GM23248 (cell line): Measurements from ENCODE around the gene TEX44. TPM values are rescaled to one million over a fixed set of nuclear protein-coding genes. Genes with fewer than 3 reads are reported as not detected.

Experiments used
- DNase-seq: peaks from one replicate; pipeline ENCODE4 v3.0.0-alpha.2; 2015
- H2AFZ ChIP-seq: fragments of 200-600 bp; sonication (generic); 2 replicates; pipeline ENCODE4 v1.6.1; 2016; ENCODE audit warnings: antibody characterized with exemption
- H3F3A ChIP-seq: fragments of 200-600 bp; sonication (generic); 2 replicates; pipeline ENCODE4 v1.6.1; 2016; ENCODE audit warnings: mild to moderate bottlenecking, antibody characterized with exemption, mixed run types; ENCODE audit not compliant: insufficient read depth
- H3K27ac ChIP-seq: fragments of 200-600 bp; sonication (generic); 2 replicates; pipeline ENCODE4 v1.5.1; 2016; ENCODE audit warnings: mild to moderate bottlenecking
- H3K27me3 ChIP-seq: fragments of 200-600 bp; sonication (generic); replicated peaks from 2 replicates; pipeline ENCODE4 v1.6.1; 2016; ENCODE audit warnings: mild to moderate bottlenecking; ENCODE audit not compliant: insufficient read depth
- H3K36me3 ChIP-seq: fragments of 200-600 bp; sonication (generic); 2 replicates; pipeline ENCODE4 v1.6.1; 2016; ENCODE audit warnings: low read depth, mild to moderate bottlenecking
- H3K4me1 ChIP-seq: fragments of 200-600 bp; sonication (generic); 2 replicates; pipeline ENCODE4 v1.6.1; 2016; ENCODE audit warnings: mild to moderate bottlenecking; ENCODE audit not compliant: insufficient read depth
- H3K4me2 ChIP-seq: fragments of 200-600 bp; sonication (generic); one replicate; pipeline ENCODE4 v1.6.1; 2016; ENCODE audit warnings: mild to moderate bottlenecking; ENCODE audit not compliant: unreplicated experiment
- H3K4me3 ChIP-seq: fragments of 200-600 bp; sonication (generic); 2 replicates; pipeline ENCODE4 v1.5.1; 2016; ENCODE audit warnings: mild to moderate bottlenecking
- H3K79me2 ChIP-seq: fragments of 200-600 bp; sonication (generic); 2 replicates; pipeline ENCODE4 v1.6.1; 2016; ENCODE audit warnings: mild to moderate bottlenecking; ENCODE audit not compliant: insufficient read depth
- H3K9ac ChIP-seq: fragments of 200-600 bp; sonication (generic); 2 replicates; pipeline ENCODE4 v1.6.1; 2016; ENCODE audit warnings: mild to moderate bottlenecking
- H3K9me2 ChIP-seq: fragments of 200-600 bp; sonication (generic); 2 replicates; pipeline ENCODE4 v1.6.1; 2016; ENCODE audit warnings: mixed run types, mild to moderate bottlenecking, moderate library complexity; ENCODE audit not compliant: insufficient read depth
- H3K9me3 ChIP-seq: fragments of 200-600 bp; sonication (generic); one replicate; pipeline ENCODE4 v1.6.1; 2017; ENCODE audit warnings: low read depth
- H4K20me1 ChIP-seq: fragments of 200-600 bp; sonication (generic); 2 replicates; pipeline ENCODE4 v1.6.0; 2016; ENCODE audit not compliant: insufficient read depth
- EZH2 ChIP-seq: fragments of 200-600 bp; sonication (generic); IDR thresholded peaks from 2 replicates; pipeline ENCODE4 v1.6.1; 2018; ENCODE audit warnings: antibody characterized with exemption, mild to moderate bottlenecking; ENCODE audit not compliant: insufficient read depth, poor library complexity, severe bottlenecking
- EZH2phosphoT487 ChIP-seq: fragments of 200-600 bp; sonication (generic); IDR thresholded peaks from 2 replicates; pipeline ENCODE4 v1.6.1; 2018; ENCODE audit warnings: antibody characterized with exemption, moderate library complexity, mild to moderate bottlenecking, low read depth; ENCODE audit not compliant: insufficient read depth
- WGBS, 2 experiments: methylation state at CpG; one replicate each; pipeline ENCODE4 v1.1.6; 2015 to 2017; ENCODE audit warnings: low lambda C conversion rate in 2 of 2, low coverage in 1 of 2; ENCODE audit errors: missing lambda C conversion rate in 2 of 2; 5-methylcytosine and 5-hydroxymethylcytosine counted together
- in situ Hi-C: fragments of 300-500 bp; cut with MboI; formaldehyde crosslinking; loops from 2 replicates; pipeline ENCODE4 v1.15.0; 2020
- polyA plus RNA-seq: library from polyadenylated mRNA; unstranded; fragments of >200 nt; fragmentation: Nextera tagmentation; extraction: Ambion mirVana; gene quantifications from 2 replicates; pipeline ENCODE4 v1.2.1, GENCODE V29; 2016
- total RNA-seq: library from RNA; depleted of rRNA; stranded (reverse); fragments of >200 nt; shearing (Covaris generic); gene quantifications from 2 replicates; pipeline ENCODE4 v1.2.3, GENCODE V29; 2014

TEX44 gene
- total and polyA plus RNA-seq, 2 experiments from 2014 or later, result not detected

DNA sequence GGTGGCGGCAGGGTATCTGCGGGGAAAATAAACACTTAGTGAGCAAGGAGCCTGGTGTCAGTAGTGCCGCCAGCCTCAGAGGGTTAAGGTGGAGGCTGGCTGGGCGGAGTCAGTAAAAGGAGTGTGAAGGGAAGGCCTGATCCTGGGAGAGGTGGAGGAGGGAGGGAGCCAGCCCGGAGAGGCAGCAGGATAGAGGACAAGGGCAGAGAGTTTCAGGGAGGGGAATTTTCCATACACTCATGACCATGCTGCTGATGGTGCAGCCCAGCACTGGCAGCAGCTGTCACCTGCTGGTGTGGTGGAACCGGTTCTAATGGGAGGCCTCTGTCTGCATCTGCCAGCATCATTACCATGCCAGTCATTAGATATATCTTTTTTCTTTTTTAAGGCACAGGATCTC lies 2.0 kb upstream of the TEX44 start:
- no peak for DNase-seq
- no peaks in the 10 kb centered on the region for H4K20me1 ChIP-seq
- no peaks in the 10 kb centered on the region for H3F3A ChIP-seq
- H3K4me3 ChIP-seq, result no peak overlapping the region
- no peaks in the 10 kb centered on the region for H3K36me3 ChIP-seq
- H3K27ac ChIP-seq, result no peak overlapping the region
- no peaks in the 10 kb centered on the region; the same call in 1 of the 2 replicates for H3K27me3 ChIP-seq
- TF ChIP-seq EZH2 (no peak), EZH2phosphoT487 (no peak)
- H2AFZ ChIP-seq, result no peak overlapping the region
- H3K9ac ChIP-seq, result no peak overlapping the region
- H3K9me2 ChIP-seq, result no peaks in the 10 kb centered on the region
- H3K79me2 ChIP-seq, result no peaks in the 10 kb centered on the region
- H3K4me2 ChIP-seq, result no peak overlapping the region
- 44 to 47% methylated on average over 6 of the region's 6 CpGs for WGBS, 2 experiments
- no peaks in the 10 kb centered on the region for H3K9me3 ChIP-seq
- H3K4me1 ChIP-seq, result no peaks in the 10 kb centered on the region
- in situ Hi-C loops, result no loop called here

DNA sequence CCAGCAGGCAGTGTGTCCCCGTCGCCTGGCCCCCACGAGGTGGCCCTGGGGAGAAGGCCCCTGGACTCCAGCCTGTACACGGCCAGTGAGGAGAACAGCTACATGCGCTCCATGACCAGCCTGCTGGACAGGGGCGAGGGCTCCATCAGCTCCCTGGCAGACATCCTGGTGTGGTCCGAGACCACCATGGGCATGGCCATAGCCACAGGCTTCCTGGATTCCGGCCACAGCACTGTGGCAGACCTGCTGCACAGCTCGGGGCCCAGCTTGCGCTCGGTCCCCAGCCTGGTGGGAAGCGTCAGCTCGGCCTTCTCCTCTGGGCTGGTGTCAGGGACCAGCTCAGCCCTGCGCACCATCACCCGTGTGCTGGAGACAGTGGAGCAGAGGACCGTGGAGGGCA lies 1.0 kb downstream of the TEX44 start:
- no peaks in the 10 kb centered on the region for H4K20me1 ChIP-seq
- no peaks in the 10 kb centered on the region for H3F3A ChIP-seq
- H3K27me3 ChIP-seq, result no peaks in the 10 kb centered on the region; the same call in 1 of the 2 replicates
- WGBS, 2 experiments, result 86 to 88% methylated on average over 15 to 16 of the region's 16 CpGs
- H3K36me3 ChIP-seq, result no peaks in the 10 kb centered on the region
- no peak overlapping the region for H2AFZ ChIP-seq
- DNase-seq, result no peak
- no peaks in the 10 kb centered on the region for H3K79me2 ChIP-seq
- TF ChIP-seq EZH2phosphoT487, result no peak
- TF ChIP-seq EZH2, result no peak
- in situ Hi-C loops, result no loop called here
- no peak overlapping the region for H3K9ac ChIP-seq
- no peak overlapping the region for H3K4me3 ChIP-seq
- H3K27ac ChIP-seq, result no peak overlapping the region
- H3K4me1 ChIP-seq, result 0 out of 2 replicates have a peak, but pooled peaks cover 8% of the 10 kb centered on the region
- H3K9me3 ChIP-seq, result no peaks in the 10 kb centered on the region
- H3K9me2 ChIP-seq, result no peaks in the 10 kb centered on the region
- no peak overlapping the region for H3K4me2 ChIP-seq

- Histone ChIP-seq H3K4me3 (no peak overlapping the region), H4K20me1 (no peaks in the 10 kb centered on the region), H3K27ac (peak overlapping the region; percentile 38), H3F3A (no peaks in the 10 kb centered on the region), H3K4me1 (0 out of 2 replicates have a peak, but pooled peaks cover 8% of the 10 kb centered on the region), H3K79me2 (no peaks in the 10 kb centered on the region), H3K9me3 (no peaks in the 10 kb centered on the region), H3K36me3 (no peaks in the 10 kb centered on the region), H3K9me2 (no peaks in the 10 kb centered on the region), H2AFZ (peak overlapping the region; percentile 60), H3K4me2 (peak overlapping the region; percentile 26), H3K27me3 (no peaks in the 10 kb centered on the region), H3K9ac (0 out of 2 replicates have a peak overlapping the region, but pooled peaks have one; percentile 18)
- in situ Hi-C loops, result no loop called here
- DNase-seq, result peak; percentile 84
- no peak for TF ChIP-seq EZH2
- TF ChIP-seq EZH2phosphoT487, result no peak
- WGBS, 2 experiments, result 31 to 34% methylated on average over 18 of the region's 18 CpGs
Measured at GRCh38 chr2:231597014-231597611, 4.4 kb downstream of the TEX44 start.

DNA sequence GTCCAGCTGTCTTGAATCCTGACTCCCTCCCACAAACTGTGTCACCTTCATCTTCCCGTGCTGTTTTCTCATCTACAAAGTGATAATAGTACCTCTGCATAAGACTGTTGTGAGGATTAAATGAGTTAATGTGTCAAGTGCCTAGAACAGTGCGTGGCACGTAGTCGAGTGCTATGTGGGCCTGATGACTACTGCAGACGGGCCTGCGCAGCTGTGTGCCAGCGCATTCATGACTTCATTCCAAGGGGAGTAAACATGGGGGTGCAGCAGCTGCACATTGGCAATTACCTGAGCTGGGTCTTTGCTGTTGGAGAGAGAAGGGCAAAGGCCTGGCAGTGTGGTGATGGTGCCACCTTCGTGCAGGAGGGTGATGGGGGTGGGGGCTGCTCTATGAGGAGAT lies 5.0 kb downstream of the TEX44 start:
- H3K9me3 ChIP-seq, result no peaks in the 10 kb centered on the region
- H3K79me2 ChIP-seq, result no peaks in the 10 kb centered on the region
- H3K9me2 ChIP-seq, result no peaks in the 10 kb centered on the region
- H3K27ac ChIP-seq, result peak overlapping the region; percentile 38; the same call in 1 of the 2 replicates
- no peaks in the 10 kb centered on the region for H3K36me3 ChIP-seq
- H2AFZ ChIP-seq, result peak overlapping the region; percentile 60
- H3K4me3 ChIP-seq, result no peak overlapping the region
- H3K4me1 ChIP-seq, result 0 out of 2 replicates have a peak, but pooled peaks cover 8% of the 10 kb centered on the region
- DNase-seq, result no peak
- H3K27me3 ChIP-seq, result no peaks in the 10 kb centered on the region
- H4K20me1 ChIP-seq, result no peaks in the 10 kb centered on the region
- WGBS, 2 experiments, result 88 to 92% methylated on average over 8 of the region's 8 CpGs
- H3K4me2 ChIP-seq, result peak overlapping the region; percentile 26
- TF ChIP-seq EZH2phosphoT487 (no peak), EZH2 (no peak)
- in situ Hi-C loops, result no loop called here
- no peaks in the 10 kb centered on the region for H3F3A ChIP-seq
- H3K9ac ChIP-seq, result 0 out of 2 replicates have a peak overlapping the region, but pooled peaks have one; percentile 18
